Kasumi-1 (cell line): ENCODE measurements around the gene SLC22A15.
"Not testable (repeated sequence)": the region's sequence is repeated elsewhere in the genome, so short reads cannot be mapped to it uniquely, and the experiment has no call there.

ENCODE experiments used
- DNase-seq, 2 experiments: peaks; one replicate each; lab custom pipeline; 2025; lab: John Stamatoyannopoulos, UW

SLC22A15 gene

DNA sequence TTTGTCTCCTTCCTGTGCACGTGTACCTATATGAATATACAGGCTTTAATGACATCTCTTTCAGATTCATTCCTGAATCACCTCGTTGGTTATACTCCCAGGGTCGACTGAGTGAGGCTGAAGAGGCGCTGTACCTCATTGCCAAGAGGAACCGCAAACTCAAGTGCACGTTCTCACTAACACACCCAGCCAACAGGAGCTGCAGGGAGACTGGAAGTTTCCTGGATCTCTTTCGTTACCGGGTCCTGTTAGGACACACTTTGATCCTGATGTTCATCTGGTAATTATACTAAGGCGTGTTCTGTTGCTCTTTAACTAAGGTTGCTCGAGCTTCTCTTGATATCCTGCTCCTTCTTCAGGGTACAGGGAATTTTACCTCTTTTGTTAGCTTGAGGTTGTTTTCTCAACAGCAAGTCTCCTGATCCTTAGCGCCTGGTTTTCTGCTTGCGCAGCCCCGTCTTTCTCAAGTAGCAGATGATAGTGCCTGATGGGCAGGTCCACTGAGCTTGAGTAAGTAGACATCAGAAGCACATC lies 55.1 kb downstream of the SLC22A15 start:
- no peak for DNase-seq

DNA sequence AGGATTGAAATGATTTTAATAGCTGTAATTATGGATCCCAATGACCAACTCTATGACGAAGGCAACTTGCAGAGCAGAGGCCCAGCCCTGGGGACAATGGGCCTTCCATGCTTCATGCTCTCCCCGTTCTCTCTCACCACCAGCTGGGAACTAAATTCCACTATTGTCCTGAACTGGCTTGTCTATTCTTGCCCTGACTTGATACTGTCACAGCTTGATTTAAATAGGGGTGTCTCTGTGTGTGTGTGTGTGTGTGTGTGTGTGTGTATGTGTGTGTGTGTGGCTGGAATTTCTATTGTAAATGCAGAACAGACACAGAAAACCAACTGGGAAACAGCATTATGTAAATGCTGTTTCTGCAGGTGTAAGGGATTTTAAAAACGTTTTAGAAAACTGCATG lies 57.0 kb downstream of the SLC22A15 start:
- no peak for DNase-seq

DNA sequence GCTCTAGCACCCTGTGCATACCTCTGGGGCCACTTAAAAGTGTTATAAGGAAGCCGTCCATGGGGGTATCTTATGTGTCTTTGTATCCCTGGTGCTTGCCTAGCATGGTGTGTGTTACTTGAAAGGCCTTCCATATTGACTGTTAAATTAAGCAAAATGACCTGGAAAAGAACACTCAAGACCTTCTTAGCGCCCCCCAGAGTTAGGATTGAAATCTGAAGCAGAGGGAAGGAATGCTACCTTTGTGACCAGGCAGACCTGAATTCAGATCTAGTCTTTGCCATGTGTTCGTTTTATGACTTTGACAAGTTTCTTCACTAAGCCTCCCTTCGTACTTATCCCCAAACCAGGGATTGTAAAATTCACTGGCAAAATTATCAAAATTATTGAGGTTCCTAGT lies 59.9 kb downstream of the SLC22A15 start:
- no peak for DNase-seq

DNA sequence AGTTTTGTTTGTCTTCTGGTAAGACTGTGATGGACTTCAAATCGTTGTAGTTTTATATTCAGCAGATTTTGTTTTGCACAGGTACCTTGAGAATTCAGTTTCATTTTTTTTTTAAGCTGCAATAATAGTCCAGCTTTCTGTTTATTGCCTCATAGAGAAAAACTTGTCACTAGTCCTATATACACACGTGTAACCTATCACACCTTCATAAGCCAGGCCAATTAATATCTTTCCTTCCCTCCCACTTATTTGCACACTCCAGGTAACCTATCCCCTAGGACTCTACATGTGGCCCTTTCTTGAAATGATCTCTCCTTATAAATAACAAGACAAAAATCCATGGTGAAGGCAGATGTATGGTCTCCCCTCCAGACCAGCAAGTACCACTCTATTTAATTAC lies 62.4 kb downstream of the SLC22A15 start:
- no peak for DNase-seq

DNA sequence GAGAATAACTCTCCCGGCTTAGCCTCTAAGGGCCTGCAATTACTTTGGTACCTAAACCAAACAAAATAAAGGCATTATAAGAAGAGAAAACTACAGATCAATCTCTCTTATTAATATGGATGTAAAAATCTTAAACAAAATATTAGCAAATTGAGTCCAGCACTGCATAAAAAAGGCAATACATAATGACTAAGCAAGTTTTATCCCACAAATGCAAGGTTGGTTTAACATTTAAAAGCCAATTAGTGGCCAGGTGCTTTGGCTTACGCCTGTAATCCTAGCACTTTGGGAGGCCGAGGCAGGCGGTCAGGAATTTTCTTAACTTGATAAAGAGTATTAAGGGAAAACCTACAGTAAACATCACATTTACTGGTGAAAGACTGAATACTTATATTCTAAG lies 67.8 kb downstream of the SLC22A15 start:
- no peak for DNase-seq

DNA sequence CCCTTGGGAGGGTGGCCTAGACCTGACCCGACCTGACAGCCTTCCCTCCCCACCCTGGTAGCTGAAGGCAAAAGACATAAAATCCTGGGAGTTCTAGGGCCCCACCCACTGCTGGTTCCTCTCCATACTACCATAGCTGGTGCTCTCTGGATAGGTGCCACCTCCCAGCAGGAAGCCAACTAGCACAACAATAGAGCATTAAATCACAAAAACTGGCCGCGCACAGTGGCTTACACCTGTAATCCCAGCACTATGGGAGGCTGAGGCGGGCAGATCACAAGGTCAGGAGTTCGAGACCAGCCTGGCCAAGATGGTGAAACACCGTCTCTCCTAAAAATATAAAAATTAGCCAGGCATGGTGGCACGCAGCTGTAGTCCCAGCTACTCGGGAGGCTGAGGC lies 70.6 kb downstream of the SLC22A15 start:
- DNase-seq, result not testable (repeated sequence)

DNA sequence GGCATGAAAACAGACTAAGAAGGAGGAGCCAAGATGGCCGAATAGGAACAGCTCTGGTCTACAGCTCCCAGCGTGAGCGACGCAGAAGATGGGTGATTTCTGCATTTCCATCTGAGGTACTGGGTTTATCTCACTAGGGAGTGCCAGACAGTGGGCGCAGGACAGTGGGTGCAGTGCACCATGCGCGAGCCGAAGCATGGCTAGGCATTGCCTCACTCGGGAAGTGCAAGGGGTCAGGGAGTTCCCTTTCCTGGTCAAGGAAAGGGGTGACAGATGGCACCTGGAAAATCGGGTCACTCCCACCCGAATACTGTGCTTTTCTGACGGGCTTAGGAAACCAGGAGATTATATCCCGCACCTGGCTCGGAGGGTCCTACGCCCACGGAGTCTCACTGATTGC lies 75.6 kb downstream of the SLC22A15 start:
- not testable (repeated sequence) for DNase-seq

DNA sequence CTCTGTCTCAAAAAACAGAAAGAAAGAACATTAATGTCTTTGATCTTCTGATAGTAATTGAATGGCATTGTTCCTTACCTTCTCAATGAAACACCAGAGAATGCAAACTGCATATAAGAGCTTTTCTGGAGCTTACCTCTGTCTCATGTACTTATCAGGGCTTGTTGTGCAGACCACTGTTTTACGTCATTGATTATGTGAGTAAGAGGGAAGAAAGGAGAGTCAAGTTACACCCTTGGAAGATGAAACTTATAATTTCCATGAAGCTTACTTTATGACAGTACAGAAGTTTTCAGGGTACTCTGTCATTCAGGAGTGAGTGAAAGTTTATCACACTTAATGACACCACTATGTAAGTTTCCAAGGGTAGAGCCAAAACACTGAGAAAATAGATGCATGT lies 85.9 kb downstream of the SLC22A15 start:
- no peak for DNase-seq

DNA sequence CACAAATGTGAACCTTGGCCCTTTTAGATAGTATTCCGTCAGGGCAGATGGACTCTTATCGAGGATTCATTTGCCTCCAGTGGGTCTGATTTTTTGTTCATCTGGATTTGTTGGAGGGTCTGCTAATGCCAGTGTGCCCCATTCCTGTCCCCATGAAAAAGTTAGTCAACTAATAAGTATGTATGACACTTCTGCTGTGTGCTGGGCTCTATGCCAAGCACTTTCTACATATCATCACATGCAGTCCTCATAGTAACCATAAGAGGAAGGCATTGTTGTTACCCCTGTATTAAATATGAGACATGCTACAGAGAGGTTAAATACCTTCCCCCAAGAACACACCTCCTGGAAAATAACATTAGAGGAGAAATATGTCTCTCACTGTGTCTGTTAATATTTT lies 88.3 kb downstream of the SLC22A15 start:
- DNase-seq, result no peak

DNA sequence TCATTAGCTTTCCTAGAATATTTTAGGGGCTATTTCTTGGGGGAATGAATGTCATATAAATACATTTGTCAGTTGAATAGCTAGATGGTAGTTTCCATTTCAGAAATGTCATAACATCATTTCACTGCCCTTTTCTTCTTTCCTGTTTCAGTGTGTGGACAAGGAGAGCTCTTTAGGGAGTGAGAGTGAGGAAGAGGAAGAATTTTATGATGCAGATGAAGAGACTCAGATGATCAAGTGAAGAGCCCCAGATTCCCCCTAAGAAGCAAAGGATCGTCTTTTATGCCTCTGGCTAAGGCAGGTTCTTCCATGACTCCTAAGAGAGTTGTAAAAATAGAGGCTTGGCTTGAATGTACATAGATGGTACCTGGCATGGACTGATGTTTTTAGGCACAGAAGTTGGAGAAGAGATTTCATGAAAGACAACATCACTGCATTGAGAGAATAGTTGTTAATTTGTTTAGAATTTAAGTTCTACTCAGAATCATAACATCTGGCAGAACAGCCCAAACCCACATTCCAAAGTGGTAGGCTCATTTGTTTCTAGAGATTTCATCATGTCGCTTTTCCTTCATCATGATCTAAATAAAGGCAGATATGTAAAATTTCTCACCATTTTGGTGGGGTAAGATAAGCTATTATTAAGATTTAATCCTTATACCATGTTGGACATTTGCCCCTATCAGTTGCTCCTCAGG lies 90.7 kb downstream of the SLC22A15 start:
- no peak for DNase-seq

DNA sequence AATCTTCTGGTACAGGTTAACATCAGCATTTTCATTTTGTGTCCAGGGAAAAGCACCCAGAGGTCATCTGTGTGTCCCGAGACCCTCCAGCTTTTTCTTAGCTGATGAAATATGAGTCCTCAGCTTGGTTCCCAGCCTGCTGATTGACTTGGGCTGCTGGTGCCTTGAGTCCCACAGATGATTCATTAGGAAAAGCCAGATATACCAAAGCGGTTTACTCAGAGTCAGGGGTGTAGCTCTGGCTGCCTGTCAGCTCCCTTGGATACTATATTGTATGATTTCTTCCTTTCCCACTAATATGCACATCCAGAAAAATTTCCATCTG lies 91.2 kb downstream of the SLC22A15 start:
- no peak for DNase-seq

DNA sequence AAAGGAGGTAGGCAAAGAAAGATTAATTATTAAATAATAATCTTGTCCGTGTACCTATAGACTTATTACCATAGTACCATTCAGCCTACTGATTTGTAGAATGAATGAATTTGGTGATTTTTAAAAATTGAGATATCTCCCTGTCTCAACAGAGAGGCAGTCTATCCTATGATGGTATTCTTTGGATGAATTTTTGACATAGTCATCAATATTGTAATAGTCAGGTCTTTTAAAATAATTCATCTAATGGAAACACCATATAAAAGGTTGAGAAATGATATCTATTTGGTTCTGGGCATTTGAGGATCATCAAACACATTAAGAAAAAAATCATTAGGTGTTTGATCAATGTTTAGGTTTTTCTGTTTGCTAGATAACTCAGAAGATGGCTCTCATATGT lies 99.3 kb downstream of the SLC22A15 start:
- no peak for DNase-seq

DNA sequence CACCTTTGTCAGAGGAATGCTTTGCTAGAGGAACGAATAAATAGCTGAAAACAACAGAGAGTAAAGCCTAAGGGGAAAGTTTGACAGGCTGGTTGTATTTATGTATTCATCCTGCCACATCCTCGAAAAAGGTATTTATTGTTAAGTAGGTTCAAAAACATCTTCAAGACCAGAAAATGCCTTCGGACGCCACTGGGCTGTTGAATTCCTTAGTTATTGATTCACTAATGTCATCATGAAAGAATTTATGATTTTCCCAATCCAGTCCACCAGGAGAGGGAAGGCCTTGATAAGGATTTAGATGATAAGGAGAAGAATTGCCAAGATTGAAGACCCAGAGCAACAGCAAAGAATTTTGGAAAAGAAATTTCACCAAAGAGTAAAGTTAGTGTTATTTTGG lies 99.7 kb downstream of the SLC22A15 start:
- no peak for DNase-seq

DNA sequence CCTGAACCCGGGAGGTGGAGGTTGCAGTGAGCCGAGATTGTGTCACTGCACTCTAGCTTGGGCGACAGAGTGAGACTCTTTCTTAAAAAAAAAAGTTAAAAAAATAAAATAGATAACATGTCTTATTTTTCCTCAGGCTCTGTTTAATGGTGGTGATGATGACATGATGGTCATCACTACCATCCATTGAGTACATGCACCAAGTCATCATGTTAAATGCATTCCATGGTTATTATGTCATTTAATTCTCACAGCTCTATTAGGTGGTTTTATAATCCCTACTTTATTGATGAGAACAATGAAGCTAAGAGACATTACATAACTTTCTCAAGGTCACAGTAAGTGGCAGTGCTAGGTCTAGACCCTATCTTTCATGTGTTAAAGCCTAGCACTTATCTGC lies 100.5 kb downstream of the SLC22A15 start:
- no peak for DNase-seq

DNA sequence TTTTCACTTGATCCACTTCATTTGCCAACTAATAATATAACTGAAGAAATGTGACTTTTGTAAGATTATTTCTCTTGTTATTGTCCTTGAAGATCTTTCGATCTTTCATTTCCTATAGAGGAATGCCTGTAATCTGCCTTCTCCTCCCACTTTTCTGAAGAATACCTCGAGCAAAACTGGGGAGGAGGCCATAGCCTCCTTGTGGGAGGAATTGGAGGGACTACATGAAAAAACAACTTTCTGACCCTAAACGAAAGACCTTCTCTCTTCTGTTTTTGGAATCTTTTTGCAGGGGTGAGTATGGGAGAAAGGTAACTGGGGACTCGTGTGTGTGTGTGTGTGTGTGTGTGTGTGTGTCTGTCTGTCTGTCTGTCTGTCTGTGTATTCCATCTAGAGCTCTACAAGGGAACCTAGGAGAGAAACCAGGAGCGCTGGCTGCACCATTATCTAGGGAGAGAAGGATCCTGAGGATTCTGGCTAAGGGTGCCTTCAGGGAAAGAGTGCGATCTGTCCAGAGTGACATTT lies 102.4 kb downstream of the SLC22A15 start:
- no peak for DNase-seq

DNA sequence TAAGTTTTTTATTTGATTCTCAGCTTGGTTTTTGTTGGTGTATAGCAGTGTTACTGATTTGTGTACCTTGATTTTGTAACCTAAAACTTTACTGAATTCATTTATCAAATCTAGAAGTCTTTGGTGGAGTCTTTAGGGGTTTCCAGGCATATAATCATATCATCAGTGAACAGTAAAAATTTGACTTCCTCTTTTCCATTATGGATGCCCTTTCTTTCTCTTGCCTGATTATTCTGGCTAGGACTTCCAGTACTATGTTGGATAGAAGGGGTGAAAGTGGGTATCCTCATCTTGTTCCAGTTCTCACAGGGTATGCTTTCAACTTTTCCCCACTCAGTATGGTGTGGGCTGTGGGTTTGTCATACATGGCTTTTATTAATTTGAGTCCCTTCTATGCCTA lies 111.3 kb downstream of the SLC22A15 start:
- DNase-seq, result no peak

DNA sequence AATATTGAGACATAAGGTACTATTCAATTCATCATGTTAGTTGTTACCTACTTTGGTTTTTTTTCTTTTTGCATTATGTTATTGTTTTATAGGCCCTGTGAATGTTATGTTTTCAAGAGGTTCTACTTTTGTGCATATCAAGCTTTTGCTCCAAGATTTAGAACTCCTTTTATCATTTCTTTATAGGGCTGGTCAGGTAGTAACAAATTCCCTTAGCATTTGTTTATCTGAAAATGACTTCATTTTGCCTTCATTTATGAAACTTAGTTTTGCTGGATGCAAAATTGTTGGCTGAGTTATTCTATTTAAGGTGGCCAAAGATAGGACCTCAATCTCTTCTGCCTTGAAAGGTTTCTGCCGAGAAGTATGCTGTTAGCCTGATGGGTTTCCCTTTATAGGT lies 113.6 kb downstream of the SLC22A15 start:
- no peak for DNase-seq

DNA sequence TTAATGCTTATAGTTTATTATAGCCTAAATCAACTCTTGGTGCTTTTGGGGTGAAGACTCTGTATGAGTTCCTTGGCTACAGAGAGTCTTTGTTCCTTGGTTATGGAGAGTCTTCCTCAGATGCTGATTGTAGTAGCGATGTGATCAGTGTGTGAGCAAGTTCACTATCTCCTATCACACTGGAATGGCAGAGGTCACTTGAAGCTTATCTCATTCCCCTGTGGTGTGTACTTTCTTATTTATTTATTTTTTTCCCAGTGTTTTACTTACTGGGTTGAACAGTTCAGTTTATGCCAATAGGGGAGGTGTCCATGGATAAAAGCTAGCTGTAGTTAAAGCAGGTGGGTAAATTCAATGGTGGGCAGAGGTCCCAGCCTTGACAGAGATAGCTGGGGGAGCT lies 114.8 kb downstream of the SLC22A15 start:
- no peak for DNase-seq

DNA sequence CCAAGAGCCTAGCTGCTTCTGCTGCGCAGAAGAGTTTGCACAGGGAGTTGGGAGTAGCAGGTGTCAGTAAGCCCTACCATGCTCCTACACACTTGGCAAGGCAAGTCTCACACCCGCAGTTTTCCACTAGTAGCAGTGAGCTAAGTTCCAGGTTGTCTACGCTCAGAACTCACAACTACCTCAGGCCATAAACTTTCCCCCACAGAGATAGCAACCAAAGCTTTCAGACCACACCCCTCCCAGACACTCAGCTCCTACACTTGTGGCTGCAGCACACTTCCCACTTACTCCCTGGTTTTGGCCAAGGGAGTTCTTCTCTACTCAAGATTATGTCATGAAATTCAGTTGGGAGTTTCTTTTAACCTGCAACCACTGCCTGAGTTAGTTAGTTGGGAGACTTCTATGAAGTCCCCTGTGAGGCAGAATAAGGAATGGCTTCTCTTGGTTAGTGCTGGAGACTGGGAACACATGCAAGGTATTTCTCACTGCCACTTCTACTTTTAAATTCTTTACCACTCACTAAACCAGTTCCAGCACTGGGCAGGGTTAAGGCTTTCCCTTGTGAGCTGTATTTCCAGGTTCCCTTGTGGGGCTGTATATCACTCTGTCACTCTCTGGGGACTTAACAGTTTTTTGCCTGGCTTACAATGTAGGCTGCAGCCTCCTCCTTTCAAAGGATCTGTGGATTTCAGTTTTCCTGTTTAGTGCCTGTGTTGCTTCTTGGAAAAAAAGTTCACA lies 116.6 kb downstream of the SLC22A15 start:
- no peak for DNase-seq

DNA sequence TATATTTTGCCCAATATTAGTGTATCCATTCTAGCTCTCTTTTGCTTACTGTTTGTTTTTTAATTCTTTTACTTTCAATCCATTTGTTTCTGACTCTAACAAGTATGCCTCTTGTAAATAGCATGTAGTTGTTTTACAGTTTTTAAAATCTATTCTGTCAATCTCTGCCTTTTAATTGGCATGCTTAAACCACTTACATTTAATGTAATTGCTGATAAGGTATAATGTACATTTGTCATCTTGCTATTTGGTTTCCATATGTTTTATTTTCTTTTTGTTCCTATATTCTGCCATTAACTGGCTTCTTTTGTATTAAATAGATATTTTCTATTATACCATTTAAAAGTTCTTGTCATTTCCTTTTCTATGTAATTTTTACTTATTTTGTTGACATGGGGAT lies 118.7 kb downstream of the SLC22A15 start:
- no peak for DNase-seq

DNA sequence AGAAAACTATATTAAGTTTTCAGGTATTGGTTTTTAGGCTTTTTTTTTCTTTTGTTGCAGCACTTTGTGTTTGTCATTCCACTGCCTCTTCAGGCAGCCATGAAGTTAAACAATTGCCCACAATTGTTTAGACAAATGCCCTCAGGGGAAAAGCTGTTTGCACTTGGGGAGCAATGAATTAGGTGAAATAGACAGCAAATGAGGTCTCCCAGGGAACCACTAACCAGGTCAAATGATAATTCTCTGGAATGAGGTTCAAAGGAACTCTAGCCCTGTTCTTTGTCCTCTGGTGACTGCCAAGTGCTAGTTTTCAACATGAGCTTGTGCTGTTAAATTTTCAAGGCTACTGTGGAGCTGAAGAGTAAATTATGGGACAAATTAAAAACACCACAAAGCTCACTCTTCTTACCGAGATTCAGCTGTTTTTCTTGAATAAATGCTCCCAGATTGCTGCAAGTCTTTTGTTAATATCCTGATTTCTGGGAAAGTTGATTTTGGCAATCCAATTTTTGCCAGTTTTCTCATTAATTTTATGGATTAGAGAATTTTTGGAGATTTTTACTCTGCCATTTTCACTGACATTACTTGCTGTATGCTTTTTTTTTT lies 119.8 kb downstream of the SLC22A15 start:
- no peak for DNase-seq

DNA sequence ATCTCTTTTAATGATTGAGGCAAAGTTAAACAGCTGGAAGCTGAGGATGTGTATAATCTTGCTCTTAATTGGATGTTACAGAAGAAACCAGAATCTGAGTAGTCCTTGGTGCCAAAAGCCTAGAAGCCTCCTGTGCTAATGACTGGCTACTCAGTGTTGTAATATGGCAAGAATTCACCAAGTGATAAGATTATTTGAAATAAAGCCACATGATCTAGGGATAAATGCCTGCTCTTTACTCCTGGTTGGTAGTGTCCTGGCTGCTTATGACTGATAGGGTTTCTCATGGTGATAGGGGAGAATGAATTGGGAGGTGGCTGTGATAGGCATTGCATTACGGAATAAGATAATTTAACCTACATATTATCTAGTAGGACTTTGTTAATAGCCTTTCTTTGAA lies 121.3 kb downstream of the SLC22A15 start:
- no peak for DNase-seq

DNA sequence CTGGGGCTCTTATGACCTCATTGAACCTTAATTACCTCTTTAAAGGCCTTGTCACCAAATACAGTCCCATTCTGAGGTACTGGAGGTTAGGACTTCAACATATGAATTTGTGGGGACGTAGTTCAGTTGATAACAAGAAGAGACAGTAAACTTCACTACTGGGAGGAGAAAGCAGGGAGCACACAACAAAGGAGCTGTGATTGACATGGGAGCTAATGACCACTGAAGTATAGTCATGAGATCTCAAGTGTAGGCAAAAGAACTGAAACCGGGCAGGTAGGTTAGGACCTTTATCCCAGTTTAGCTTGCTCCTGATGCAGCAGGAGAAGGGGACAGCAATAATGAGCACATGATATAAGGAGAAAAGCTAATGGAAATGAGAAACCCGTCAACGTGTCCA lies 123.1 kb downstream of the SLC22A15 start:
- no peak for DNase-seq
